Stimulated activated CD8-positive, alpha-beta memory T cell treated with anti-CD3 and anti-CD28 coated beads, Interleukin-12 subunit alpha, Interleukin-12 subunit beta, amount 100 ng/mL, for 24 hours (primary cell): Measurements from ENCODE around the gene PNPLA7.
"Not testable (repeated sequence)": the region's sequence is repeated elsewhere in the genome, so short reads cannot be mapped to it uniquely, and the experiment has no call there.

Experiments
- DNase-seq: peaks from one replicate; pipeline ENCODE4 v3.0.0-alpha.2; 2020; ENCODE audit errors: extremely low read depth

The PNPLA7 gene

GRCh38 chr9:137513801-137514570, 36.2 kb downstream of the PNPLA7 start:
- DNase-seq: not testable (repeated sequence)

DNA sequence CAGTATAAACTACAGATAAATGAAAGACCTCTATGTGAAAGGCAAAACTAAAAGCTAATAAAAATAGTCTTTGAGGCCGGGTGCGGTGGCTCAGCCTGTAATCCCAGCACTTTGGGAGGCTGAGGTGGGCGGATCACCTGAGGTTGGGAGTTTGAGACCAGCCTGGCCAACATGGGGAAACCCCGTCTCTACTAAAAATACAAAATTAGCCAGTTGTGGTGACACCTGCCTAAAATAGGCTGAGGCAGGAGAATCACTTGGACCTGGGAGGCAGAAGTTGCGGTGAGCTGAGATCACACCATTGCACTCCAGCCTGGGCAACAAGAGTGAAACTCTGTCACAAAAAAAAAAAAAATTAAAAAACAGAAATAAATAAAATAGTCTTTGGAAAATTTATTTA, 37.1 kb downstream of the PNPLA7 start:
- not testable (repeated sequence) for DNase-seq

DNA sequence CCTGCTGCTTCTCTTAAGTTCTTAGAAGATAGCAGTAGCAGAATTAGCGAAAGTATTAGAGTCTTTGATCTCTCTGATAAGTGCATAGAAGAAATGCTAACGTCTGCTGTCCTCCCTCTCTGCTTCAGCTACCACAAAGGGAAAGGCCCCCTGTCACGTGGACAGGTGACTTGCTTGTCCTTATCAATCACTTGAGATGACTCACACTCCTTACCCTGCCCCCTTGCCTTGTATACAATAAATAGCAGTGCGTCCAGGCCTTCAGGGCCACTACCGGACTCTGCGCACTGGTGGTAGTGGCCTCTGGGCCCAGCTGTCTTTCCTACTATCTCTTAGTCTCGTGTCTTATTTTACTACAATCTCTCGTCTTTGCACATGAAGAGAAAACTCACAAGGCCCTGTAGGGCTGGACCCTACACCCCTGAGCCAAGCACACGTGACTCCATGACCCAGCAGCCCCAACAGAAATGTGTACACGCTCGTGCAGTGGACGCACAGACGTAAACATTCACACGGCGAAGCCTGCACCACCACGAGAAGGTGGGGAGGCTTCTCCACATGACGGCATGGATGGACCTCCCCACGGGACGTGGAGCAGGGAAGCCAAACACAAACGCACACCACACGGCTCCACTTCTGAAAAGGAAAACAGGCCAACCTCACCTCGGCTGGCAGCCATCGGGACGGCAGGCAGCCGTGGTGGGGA, 38.3 kb downstream of the PNPLA7 start:
- DNase-seq: no peak

DNA sequence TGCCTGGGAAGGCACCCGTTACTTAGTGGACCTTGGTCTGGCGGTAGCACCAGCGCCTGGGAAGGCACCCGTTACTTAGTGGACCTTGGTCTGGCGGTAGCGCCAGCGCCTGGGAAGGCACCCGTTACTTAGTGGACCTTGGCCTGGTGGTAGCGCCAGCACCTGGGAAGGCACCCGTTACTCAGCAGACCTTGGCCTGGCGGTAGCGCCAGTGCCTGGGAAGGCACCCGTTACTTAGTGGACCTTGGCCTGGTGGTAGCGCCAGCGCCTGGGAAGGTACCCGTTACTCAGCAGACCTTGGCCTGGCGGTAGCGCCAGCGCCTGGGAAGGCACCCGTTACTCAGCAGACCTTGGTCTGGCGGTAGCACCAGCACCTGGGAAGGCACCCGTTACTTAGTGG, 39.1 kb downstream of the PNPLA7 start:
- not testable (repeated sequence) for DNase-seq

- no peak for DNase-seq
Observed at GRCh38 chr9:137509198-137509597, 41.0 kb downstream of the PNPLA7 start.

- DNase-seq: no peak
Observed at GRCh38 chr9:137506702-137507171, 43.5 kb downstream of the PNPLA7 start.

DNA sequence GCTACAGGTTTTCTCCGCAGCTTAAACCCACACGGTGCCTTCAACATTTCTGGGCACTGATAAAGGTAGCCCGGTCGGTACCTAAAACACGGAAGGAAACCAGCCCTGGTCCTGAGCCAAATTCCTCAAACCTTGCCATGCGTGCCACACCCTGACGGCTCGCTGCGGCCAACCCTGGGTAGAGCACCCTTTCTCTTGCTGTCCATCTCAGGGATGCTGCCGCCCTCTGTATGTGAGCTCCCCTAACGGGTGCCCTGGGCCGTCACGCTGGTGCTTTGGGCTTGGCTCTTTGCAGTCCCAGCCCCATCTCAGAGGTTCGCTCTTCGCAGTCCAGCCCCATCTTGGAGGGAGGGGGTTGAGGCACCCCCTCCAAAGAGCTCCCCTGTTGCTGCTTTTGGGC, 43.9 kb downstream of the PNPLA7 start:
- DNase-seq: no peak

DNA sequence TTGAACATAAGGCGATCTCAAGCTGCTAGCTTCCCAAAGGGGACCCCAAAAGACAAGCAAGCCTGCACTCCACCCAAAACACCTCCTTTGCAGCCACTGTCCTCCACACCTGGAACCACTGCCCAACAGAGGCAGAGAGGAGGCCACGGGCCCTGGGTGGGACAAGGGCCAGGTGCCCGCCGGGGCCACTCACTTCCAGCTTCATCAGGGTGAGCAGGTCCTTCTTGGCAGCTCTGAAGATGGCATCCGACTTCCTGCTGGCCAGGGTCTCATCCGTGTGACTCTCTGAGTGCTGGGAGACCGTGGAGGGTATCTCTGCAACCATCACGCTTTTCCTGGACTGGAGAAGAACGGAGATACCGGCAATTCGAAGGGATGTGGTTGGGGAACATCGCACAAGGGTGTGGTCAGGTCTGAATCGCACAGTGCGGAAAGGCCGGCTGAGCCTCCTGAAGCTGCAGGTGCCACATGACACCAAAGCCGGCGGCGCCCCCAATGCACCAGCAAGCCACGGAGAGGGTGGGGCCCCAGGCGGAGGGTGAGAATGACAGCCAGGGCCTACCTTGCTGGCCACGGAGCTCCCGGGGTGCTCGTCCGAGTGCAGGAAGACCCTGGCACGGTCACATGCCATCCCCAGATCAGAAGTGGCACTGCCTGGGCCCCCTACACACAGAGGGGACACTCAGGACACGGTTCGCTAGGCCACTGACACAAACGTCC, 44.6 kb downstream of the PNPLA7 start:
- no peak for DNase-seq

- DNase-seq: no peak
Observed at GRCh38 chr9:137504432-137504777, 45.8 kb downstream of the PNPLA7 start.

- no peak for DNase-seq
Observed at GRCh38 chr9:137502008-137502911, 47.9 kb downstream of the PNPLA7 start.

DNA sequence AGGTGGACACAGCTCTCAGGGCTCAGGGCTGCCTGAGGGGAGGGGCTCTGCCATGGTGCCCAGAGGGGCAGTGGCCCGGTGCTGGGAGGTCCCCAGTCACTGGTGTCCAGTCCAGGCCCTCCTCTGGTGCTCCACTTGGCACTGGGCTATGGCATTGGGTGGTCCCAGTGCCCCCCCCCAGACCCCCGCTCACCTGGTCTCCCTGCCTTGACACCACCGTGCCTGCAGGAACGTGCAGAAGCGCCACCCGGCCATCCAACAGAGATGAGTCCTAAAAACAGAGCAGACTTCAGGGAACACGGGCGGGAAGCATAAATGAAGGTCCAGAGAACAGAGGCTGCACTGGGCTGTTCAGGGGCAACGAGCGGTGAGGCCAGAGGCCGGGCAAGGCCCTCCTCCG, 48.7 kb downstream of the PNPLA7 start:
- no peak for DNase-seq

GRCh38 chr9:137500666-137501397, 49.4 kb downstream of the PNPLA7 start:
- DNase-seq: no peak

GRCh38 chr9:137499858-137500661, 50.1 kb downstream of the PNPLA7 start:
- DNase-seq: no peak

DNA sequence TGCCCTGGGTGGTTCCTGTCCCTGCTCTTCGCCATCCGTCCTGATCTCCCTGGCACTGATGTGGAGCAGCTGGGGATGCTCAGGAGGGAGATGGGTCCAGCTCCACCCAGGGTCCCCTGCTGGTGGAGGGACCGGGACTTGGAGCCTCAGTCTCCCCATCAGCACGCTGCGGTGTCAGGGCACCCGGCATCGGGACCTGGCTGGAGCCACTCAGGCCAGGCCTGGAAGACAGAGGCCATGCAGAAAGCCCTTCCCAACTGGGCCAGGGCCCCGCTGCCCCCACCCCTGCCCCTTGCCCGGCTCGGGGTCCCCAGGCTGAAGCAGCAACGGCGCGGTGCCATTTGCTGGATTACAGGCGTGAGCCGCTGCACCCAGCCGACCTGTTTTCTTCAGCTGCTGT, 50.8 kb downstream of the PNPLA7 start:
- no peak for DNase-seq

DNA sequence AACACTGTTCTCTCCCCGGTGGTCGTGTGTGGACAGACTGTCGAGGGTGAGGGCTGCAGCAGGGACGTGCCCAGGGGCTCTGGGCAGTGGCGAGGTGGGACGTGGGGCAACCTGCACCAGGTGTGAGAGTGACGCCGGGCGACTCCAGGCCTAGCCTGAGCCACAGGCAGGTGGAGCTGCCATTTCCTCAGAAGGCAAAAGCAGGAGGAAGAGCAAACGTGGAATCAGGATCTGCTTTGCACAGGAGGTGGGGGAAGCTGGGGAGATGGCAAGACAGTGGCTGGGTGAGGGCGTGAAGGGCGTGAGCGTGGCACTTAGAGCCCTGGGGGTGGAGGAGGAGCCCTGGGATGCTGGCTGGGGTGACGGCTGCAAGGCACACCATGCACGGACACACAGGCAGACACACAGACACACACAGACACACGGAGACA, 51.5 kb downstream of the PNPLA7 start:
- DNase-seq: no peak

DNA sequence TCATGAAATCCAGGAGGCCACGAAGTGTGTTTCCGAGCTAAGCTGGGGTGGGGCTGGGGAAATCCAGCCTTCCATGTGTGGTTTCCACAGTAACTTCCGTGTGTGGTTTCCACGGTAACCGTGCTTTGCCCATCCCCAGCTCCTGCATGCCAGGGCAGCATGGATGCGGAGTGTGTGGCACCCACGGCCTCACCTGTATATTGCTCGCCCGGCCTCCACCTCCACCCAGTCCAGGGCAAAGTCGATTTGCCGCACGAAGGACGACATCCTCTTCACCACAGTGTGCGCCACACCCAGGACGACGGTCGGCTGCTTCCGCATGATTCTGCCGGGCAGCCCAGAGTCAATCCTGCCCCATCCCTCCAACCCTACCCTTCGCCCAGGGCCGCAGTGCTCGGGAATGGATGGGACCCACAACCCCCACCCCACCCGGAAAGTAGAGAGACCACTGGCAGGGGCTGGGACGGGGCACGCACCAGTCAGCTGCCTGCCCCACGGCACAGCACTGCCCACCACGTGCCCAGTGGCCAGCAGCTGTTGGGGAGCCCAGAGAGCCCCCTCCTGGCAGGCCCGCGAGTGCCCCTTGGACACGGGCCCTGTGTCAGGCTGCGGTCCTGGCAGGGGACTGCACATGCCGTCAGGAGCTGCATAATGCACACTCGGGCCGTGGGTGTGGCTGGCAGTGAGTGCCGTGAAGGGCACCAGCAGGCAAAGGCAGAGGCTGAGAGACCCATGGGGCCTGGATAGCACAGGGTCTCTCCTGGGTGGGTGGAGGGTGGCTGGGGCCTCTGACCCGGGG, 52.1 kb downstream of the PNPLA7 start:
- DNase-seq: no peak

DNA sequence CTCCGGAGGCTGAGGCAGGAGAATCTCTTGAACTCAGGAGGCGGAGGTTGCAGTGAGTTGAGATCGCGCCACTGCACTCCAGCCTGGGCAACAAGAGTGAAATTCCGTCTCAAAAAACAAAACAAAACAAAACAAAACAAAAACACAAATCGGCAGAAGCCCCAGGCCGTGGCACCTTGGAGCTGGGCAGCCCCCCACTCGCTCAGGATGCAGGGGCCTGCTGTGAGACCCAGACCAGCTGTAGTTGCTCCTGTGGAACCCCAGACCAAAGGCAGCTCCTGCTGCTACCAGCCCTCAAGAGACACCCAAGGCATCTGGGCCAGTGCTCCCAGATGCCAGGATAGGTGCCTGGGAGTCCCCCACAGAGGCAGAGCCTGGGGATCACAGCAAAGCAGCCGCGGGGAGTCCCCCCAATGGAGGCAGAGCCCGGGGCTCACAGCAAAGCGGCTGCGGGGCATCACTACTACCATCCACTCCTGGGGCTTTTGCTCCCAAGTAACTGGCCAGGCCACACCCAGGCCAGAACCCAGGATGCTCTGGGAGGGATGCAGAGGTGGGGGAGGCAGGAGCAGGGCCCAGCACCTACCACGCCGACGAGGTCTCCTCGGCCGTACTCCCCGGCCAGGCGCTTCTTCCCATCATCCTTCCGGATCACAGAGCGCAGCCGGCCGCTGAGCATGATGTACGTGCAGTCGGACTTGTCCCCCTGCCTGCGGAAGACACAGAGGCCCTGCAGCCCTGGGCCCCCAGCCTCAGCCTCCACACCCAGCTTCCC, 53.4 kb downstream of the PNPLA7 start:
- no peak for DNase-seq

- no peak for DNase-seq
Observed at GRCh38 chr9:137494550-137495351, 55.5 kb downstream of the PNPLA7 start.
